Pancreas (tissue), 10 donors: ENCODE measurements around the gene PDGFC. TPM values are rescaled to one million over a fixed set of nuclear protein-coding genes. Genes with fewer than 3 reads are reported as not detected.

Experiments
- ATAC-seq, 4 donors: fragments of 200-7000 bp; cut with Tn5 transposase; one replicate each; pipeline versions ENCODE4 v1.8.0 to v1.9.1; 2020; ENCODE audit warnings: mild to moderate bottlenecking in 4 of 4, moderate library complexity in 4 of 4
- DNase-seq, 6 donors: peaks; one replicate each; pipeline ENCODE4 v3.0.0-alpha.2; 2020
- FAIRE-seq: peaks from 2 replicates; lab custom pipeline; 2012; peaks lifted over from hg19 to GRCh38; lab: Jason Lieb, UNC
- H3K27ac ChIP-seq, 4 donors: fragments of 200-600 bp; sonication (generic); 1 replicate in 3 of 4; 2 replicates in 1 of 4; pipeline versions ENCODE4 v1.5.0 to v1.8.0; 2020
- H3K27me3 ChIP-seq, 4 donors: fragments of 200-600 bp; one replicate each; pipeline ENCODE4 v1.8.0; 2021
- H3K36me3 ChIP-seq, 3 donors: fragments of 200-600 bp; sonication (generic) in 1 of 3; one replicate each; pipeline versions ENCODE4 v1.5.0 to v1.8.0; 2020 to 2021
- H3K4me1 ChIP-seq, 3 donors: fragments of 200-600 bp; one replicate each; pipeline ENCODE4 v1.8.0; 2021
- H3K4me3 ChIP-seq, 4 donors: fragments of 200-600 bp; sonication (generic) in 2 of 4; one replicate each; pipeline versions ENCODE4 v1.5.0 to v1.8.0; 2020 to 2021
- H3K9me3 ChIP-seq, 4 donors: fragments of 200-600 bp; one replicate each; pipeline ENCODE4 v1.8.0; 2021
- CTCF ChIP-seq, 4 donors: fragments of 200-600 bp; sonication (generic) in 3 of 4; IDR thresholded peaks; one replicate each; pipeline versions ENCODE4 v1.5.0 to v1.8.0; 2021; ENCODE audit warnings: antibody characterized with exemption in 4 of 4
- WGBS, 2 donors: extraction: QIAGEN DNeasy Blood & Tissue Kit; methylation state at CpG; one replicate each; pipeline ENCODE4 v1.1.7; 2013; 5-methylcytosine and 5-hydroxymethylcytosine counted together
- intact Hi-C, 3 donors: fragments of 100-400 bp; cut with DNase I; formaldehyde crosslinking; loops; one replicate each; pipeline versions ENCODE4 v1.11.1 to v1.14.2; 2022
- polyA plus RNA-seq, 2 donors: library from polyadenylated mRNA; stranded (reverse); fragments of 200-250 nt; gene quantifications; one replicate each; pipeline ENCODE4 v1.2.3, GENCODE V29; 2013
- total RNA-seq, 6 donors: library from RNA; stranded (reverse); fragmentation: NEBNext Ultra II Directional in 4 of 6; extraction: Animal tissue kit (Norgen Biotek cat#: 25700) in 4 of 6; gene quantifications; one replicate each; pipeline versions ENCODE4 v1.2.1 to v1.2.4, GENCODE V29; 2021 to 2023
- donor health status: healthy with polysubstance abuse.
- donor health status: DM: no; HTN: no; CAD: no; lungs with moderate emphysema.
- donor health status: DM: no; HTN: no; CAD: no.
- donor health status: control.
- donor health status: control.
- donor health status: Bipolar disorder and iron deficiency.
- donor health status: DM: yes; HTN: yes; CAD: no.
- donor health status: DM: no; HTN: no; CAD: no.
- donor health status: DM: no; HTN: no; CAD: no.
- donor health status: DM: yes; HTN: yes; CAD: no.

The PDGFC gene
- total and polyA plus RNA-seq, 8 donors: 4.3 to 32.9 (median 12.9) TPM

DNA sequence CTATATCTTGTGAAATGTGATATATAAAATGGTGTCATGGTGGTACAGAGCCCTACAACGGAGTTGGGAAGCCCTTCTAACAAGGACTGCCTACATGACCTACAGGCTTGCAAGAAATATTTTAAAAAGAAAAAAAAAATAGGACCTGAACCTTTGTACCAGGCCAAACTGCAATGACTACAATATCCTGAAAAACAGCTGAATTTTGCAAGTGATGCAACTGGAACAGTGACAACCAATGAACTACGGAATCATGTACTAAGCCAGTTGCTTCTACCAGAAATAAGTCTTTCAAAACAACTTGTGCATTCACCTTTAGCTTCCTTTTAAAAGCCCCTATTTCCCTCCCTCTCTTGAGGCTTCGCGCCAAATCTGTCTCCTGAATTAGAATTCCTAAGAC lies 58.4 kb downstream of the PDGFC start:
- no peaks in the 10 kb centered on the region for H3K27me3 ChIP-seq
- 97 to 98% methylated on average over 4 of the region's 4 CpGs for WGBS, 2 donors
- no peaks in the 10 kb centered on the region for H3K4me1 ChIP-seq
- no peaks in the 10 kb centered on the region for H3K9me3 ChIP-seq
- intact Hi-C loops: no loop called here
- no peak overlapping the region for H3K4me3 ChIP-seq
- FAIRE-seq: no peak
- DNase-seq: no peak
- no peaks in the 10 kb centered on the region for H3K36me3 ChIP-seq
- H3K27ac ChIP-seq: no peak overlapping the region
- TF ChIP-seq CTCF (IDR thresholded peaks at IDR 0.05): no peak
- ATAC-seq: no peak

DNA sequence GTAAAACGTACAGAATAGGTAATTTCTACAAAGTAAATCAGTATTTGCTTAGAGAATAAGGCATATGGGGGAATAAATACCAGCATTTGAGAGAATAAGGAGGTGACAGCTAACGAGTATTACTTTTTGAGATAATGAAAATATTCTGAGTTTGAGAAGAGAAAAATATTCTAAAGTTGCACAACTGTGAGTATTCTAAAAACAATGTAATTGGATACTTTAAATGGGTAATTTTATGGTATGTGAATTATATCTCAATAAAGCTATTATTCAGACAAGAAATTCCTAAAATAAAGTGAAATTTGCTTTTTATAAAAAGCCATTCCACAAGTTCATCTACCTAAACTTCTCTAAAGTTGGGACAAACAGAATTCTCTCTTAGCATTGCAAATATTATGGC lies 62.6 kb downstream of the PDGFC start:
- FAIRE-seq (no peak), DNase-seq (no peak), ATAC-seq (no peak)
- H3K36me3 ChIP-seq: no peaks in the 10 kb centered on the region
- intact Hi-C loops: no loop called here
- no peak overlapping the region for H3K4me3 ChIP-seq
- no peak overlapping the region for H3K27ac ChIP-seq
- no peak for TF ChIP-seq CTCF (IDR thresholded peaks at IDR 0.05)
- WGBS, 2 donors: 80 to 83% methylated on average over 2 of the region's 2 CpGs
- peaks cover 5 to 19% (median 18%) of the 10 kb centered on the region in 3 donors for H3K4me1 ChIP-seq
- no peaks in the 10 kb centered on the region for H3K27me3 ChIP-seq
- H3K9me3 ChIP-seq: no peaks in the 10 kb centered on the region

DNA sequence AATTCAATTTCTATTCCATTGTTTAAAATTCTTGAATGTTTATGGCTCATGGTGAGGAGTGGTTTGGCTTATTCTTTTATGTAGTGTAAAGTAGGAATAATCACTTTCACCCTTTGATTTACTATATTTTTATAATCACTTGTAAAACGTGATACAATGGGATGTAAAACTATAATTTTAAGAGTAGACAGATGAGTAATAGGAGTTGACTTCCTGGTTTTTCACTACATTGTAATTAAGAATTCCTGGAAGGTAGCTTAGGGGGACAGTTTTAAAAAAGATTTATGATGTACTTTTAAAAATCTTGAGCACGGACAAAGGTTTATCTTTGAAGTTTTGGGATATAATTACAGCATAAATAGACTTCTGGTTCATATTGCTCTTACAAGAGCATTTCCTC lies 65.3 kb downstream of the PDGFC start:
- no peak for TF ChIP-seq CTCF (IDR thresholded peaks at IDR 0.05)
- Histone ChIP-seq H3K9me3 (no peaks in the 10 kb centered on the region), H3K27ac (no peak overlapping the region), H3K27me3 (no peaks in the 10 kb centered on the region), H3K4me1 (peaks cover 5 to 22% (median 19%) of the 10 kb centered on the region in 3 donors), H3K36me3 (no peaks in the 10 kb centered on the region), H3K4me3 (no peak overlapping the region)
- intact Hi-C loops: no loop called here
- WGBS, 2 donors: 55 to 60% methylated on average over 2 of the region's 2 CpGs
- DNase-seq: no peak
- ATAC-seq: no peak
- FAIRE-seq: peak; percentile 75

DNA sequence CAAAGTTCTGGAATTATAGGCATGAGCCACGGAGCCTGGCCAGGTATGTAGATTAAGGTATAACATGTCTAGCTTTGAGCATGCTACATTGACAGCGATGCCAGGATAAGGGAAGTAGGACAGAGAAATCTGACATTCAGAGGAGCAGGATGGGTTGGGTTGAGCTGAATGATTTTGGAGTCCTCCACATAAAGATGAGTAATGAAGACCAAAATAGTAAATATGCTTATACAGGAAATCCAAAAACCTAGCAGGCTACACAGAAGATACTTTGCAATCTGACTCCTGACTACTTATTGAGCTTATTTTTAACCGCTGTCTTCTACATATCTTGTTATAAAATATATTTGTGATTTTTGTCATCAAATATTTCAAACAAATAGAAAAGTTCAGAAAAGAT lies 69.7 kb downstream of the PDGFC start:
- DNase-seq (no peak), ATAC-seq (no peak), FAIRE-seq (no peak)
- intact Hi-C loops: no loop called here
- Histone ChIP-seq H3K36me3 (no peaks in the 10 kb centered on the region), H3K4me1 (peaks cover 5 to 17% (median 17%) of the 10 kb centered on the region in 3 donors), H3K27ac (no peak overlapping the region), H3K27me3 (no peaks in the 10 kb centered on the region), H3K4me3 (no peak overlapping the region), H3K9me3 (no peaks in the 10 kb centered on the region)
- TF ChIP-seq CTCF (IDR thresholded peaks at IDR 0.05): no peak
- WGBS, 2 donors: 95 to 98% methylated on average over 3 of the region's 3 CpGs

DNA sequence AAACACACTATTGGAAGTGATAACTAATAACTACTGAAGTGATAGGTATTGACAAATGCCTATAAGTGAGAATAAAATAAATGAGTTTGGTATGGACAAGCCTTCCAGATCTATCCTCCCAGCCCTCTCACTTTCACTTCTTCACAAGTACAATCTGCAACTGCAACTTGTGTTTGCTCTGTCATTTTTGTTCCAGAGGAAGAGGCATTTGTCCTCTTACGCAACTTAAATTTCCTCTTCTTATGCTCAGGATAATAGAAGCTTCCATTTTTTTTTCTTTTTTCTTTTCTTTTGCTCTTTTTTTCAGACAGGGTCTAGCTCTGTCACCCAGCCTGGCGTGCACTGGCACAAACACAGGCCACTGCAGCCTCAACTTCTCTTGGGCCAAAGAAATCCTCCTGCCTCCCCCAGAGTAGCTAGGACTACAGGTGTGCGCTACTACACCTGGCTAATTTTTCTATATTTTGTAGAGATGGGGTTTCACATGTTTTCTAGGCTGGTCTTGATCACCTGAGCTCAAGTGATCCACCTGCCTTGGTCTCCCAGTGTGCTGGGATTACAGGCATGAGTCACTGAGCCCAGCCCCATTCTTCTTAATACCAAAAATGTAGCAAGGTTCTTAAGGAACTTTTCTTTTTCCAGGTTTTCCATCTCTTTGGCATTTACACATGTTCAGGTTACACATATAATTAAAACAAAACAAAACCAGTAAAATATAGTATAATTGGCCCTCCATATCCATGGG lies 73.1 kb downstream of the PDGFC start:
- peak in 2 of 4 donors; percentile 25 to 44 for ATAC-seq
- no peak overlapping the region for H3K27ac ChIP-seq
- 62 to 64% methylated on average over 3 of the region's 3 CpGs for WGBS, 2 donors

More for the DNA sequence above, 73.1 kb downstream of the PDGFC start:
- intact Hi-C loops: no loop called here
- FAIRE-seq (no peak), DNase-seq (no peak)
- no peaks in the 10 kb centered on the region for H3K9me3 ChIP-seq
- H3K4me3 ChIP-seq: no peak overlapping the region
- H3K27me3 ChIP-seq: no peaks in the 10 kb centered on the region
- no peak for TF ChIP-seq CTCF (IDR thresholded peaks at IDR 0.05)
- H3K4me1 ChIP-seq: peaks cover 0 to 11% (median 0%) of the 10 kb centered on the region in 3 donors
- H3K36me3 ChIP-seq: no peaks in the 10 kb centered on the region
